ENCODE measurements around the gene MACROD2. TPM values are rescaled to one million over a fixed set of nuclear protein-coding genes. Genes with fewer than 3 reads are reported as not detected.

MACROD2 gene
- total and polyA plus RNA-seq, 2 donors (not counting 1 experiment from before 2014, with no cell fraction given), result 5.3 to 6.7 TPM

GRCh38 chr20:15977026-15977425 is 1981.7 kb downstream of the MACROD2 start:
- Histone ChIP-seq H4K20me1 (ENCODE audit: control insufficient read depth, insufficient read depth, low read length, poor library complexity, severe bottlenecking) (no peaks in the 10 kb centered on the region), H3K4me3 (ENCODE audit: control extremely low read depth in 1 of 5, extremely low read depth in 1 of 5, insufficient read depth in 1 of 5, low read depth in 2 of 5, low read length in 4 of 5) (no peak overlapping the region), H3K79me2 (ENCODE audit: control insufficient read depth, insufficient read depth, low read length) (peaks cover 5% of the 10 kb centered on the region), H3K9ac (ENCODE audit: low read length) (no peak overlapping the region), H3K9me3 (ENCODE audit: control extremely low read depth in 1 of 3, control insufficient read depth in 2 of 3, insufficient read depth in 1 of 3, low read length in 2 of 3) (peaks cover under 1 to 5% (median 3%) of the 10 kb centered on the region in 3 donors), H3K27ac (ENCODE audit: low read length in 2 of 2) (no peak overlapping the region), H3K4me1 (ENCODE audit: control insufficient read depth in 2 of 2, insufficient read depth in 2 of 2, low read length in 2 of 2) (peaks cover 0 to 3% of the 10 kb centered on the region in 2 donors), H3K4me2 (replicated peaks; ENCODE audit: low read depth, low read length, poor library complexity, severe bottlenecking) (no peak overlapping the region), H3K27me3 (replicated peaks in 1 of 4; ENCODE audit: control extremely low read depth in 1 of 4, control insufficient read depth in 3 of 4, insufficient read depth in 4 of 4, low read length in 3 of 4) (no peaks in the 10 kb centered on the region), H2AFZ (ENCODE audit: insufficient read depth, low read depth, low read length, poor library complexity, severe bottlenecking) (no peak overlapping the region), H3K36me3 (replicated peaks in 1 of 2; ENCODE audit: control extremely low read depth in 1 of 2, control insufficient read depth in 1 of 2, extremely low read depth in 1 of 2, insufficient read depth in 2 of 2, low read length in 1 of 2) (peaks cover 0 to 11% of the 10 kb centered on the region in 2 experiments)
- peaks cover 39% of the 10 kb centered on the region for H3K4me1 Mint-ChIP-seq
- ChIA-PET CTCF (no interaction called here), POLR2A (interaction anchor here (1.2 kb wide), 1 partner anchor 9 kb away, joined by 4 read pairs; no protein-coding TSS in a partner anchor)
- H3K27ac Mint-ChIP-seq, result no peak overlapping the region
- intact Hi-C loops (cut with micrococcal nuclease), result no loop called here
- ATAC-seq (ENCODE audit: low read depth), result no peak
- 87% methylated on average over 3 of the region's 5 CpGs for WGBS (ENCODE audit: insufficient coverage)
- DNase-seq, result no peak
- TF ChIP-seq EZH2 (IDR thresholded peaks at IDR 0.05; ENCODE audit: borderline replicate concordance, insufficient read depth, low read depth, low read length, poor library complexity, severe bottlenecking), result no peak
- TF ChIP-seq, protein P1, sequence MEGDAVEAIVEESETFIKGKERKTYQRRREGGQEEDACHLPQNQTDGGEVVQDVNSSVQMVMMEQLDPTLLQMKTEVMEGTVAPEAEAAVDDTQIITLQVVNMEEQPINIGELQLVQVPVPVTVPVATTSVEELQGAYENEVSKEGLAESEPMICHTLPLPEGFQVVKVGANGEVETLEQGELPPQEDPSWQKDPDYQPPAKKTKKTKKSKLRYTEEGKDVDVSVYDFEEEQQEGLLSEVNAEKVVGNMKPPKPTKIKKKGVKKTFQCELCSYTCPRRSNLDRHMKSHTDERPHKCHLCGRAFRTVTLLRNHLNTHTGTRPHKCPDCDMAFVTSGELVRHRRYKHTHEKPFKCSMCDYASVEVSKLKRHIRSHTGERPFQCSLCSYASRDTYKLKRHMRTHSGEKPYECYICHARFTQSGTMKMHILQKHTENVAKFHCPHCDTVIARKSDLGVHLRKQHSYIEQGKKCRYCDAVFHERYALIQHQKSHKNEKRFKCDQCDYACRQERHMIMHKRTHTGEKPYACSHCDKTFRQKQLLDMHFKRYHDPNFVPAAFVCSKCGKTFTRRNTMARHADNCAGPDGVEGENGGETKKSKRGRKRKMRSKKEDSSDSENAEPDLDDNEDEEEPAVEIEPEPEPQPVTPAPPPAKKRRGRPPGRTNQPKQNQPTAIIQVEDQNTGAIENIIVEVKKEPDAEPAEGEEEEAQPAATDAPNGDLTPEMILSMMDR (IDR thresholded peaks at IDR 0.05), result no peak
- H3K27me3 Mint-ChIP-seq, result no peaks in the 10 kb centered on the region
- no peak overlapping the region for H3K4me3 Mint-ChIP-seq
- peaks cover 8% of the 10 kb centered on the region for H3K9me3 Mint-ChIP-seq (ENCODE audit: insufficient read depth)

- H3K4me3 Mint-ChIP-seq, result no peak overlapping the region
- POLR2A ChIA-PET, result interaction anchor here (1.2 kb wide), 1 partner anchor 8 kb away, joined by 4 read pairs; no protein-coding TSS in a partner anchor
Observed at GRCh38 chr20:15977758-15978157, 1982.4 kb downstream of the MACROD2 start.

More at GRCh38 chr20:15977758-15978157, 1982.4 kb downstream of the MACROD2 start:
- ATAC-seq (ENCODE audit: low read depth) (no peak), DNase-seq (no peak)
- Histone ChIP-seq H3K79me2 (ENCODE audit: control insufficient read depth, insufficient read depth, low read length) (peaks cover 5% of the 10 kb centered on the region), H3K4me1 (ENCODE audit: control insufficient read depth in 2 of 2, insufficient read depth in 2 of 2, low read length in 2 of 2) (peaks cover 0 to 3% of the 10 kb centered on the region in 2 donors), H4K20me1 (ENCODE audit: control insufficient read depth, insufficient read depth, low read length, poor library complexity, severe bottlenecking) (no peaks in the 10 kb centered on the region), H3K27ac (ENCODE audit: low read length in 2 of 2) (no peak overlapping the region), H3K27me3 (replicated peaks in 1 of 4; ENCODE audit: control extremely low read depth in 1 of 4, control insufficient read depth in 3 of 4, insufficient read depth in 4 of 4, low read length in 3 of 4) (no peaks in the 10 kb centered on the region), H3K4me2 (replicated peaks; ENCODE audit: low read depth, low read length, poor library complexity, severe bottlenecking) (no peak overlapping the region), H3K9ac (ENCODE audit: low read length) (no peak overlapping the region), H3K4me3 (ENCODE audit: control extremely low read depth in 1 of 5, extremely low read depth in 1 of 5, insufficient read depth in 1 of 5, low read depth in 2 of 5, low read length in 4 of 5) (no peak overlapping the region), H2AFZ (ENCODE audit: insufficient read depth, low read depth, low read length, poor library complexity, severe bottlenecking) (no peak overlapping the region), H3K36me3 (replicated peaks in 1 of 2; ENCODE audit: control extremely low read depth in 1 of 2, control insufficient read depth in 1 of 2, extremely low read depth in 1 of 2, insufficient read depth in 2 of 2, low read length in 1 of 2) (peaks cover 0 to 9% of the 10 kb centered on the region in 2 experiments), H3K9me3 (ENCODE audit: control extremely low read depth in 1 of 3, control insufficient read depth in 2 of 3, insufficient read depth in 1 of 3, low read length in 2 of 3) (peaks cover 0 to 5% (median 3%) of the 10 kb centered on the region in 3 donors)
- Mint-ChIP-seq H3K27me3 (no peaks in the 10 kb centered on the region), H3K9me3 (ENCODE audit: insufficient read depth) (peaks cover 5% of the 10 kb centered on the region), H3K4me1 (peaks cover 41% of the 10 kb centered on the region), H3K27ac (no peak overlapping the region)
- intact Hi-C loops (cut with micrococcal nuclease), result no loop called here
- CTCF ChIA-PET, result no interaction called here
- no CpG with 5 or more reads among the region's 1 CpG for WGBS (ENCODE audit: insufficient coverage)
- TF ChIP-seq, protein P1 (IDR thresholded peaks at IDR 0.05), result no peak
- TF ChIP-seq EZH2 (IDR thresholded peaks at IDR 0.05; ENCODE audit: borderline replicate concordance, insufficient read depth, low read depth, low read length, poor library complexity, severe bottlenecking), result no peak
